GM12875 (cell line): ENCODE measurements around the gene HOXC5.

Experiments
- H3K4me3 ChIP-seq: one replicate; pipeline ENCODE4 v1.5.1; 2011; ENCODE audit warnings: low read depth, low read length, control low read depth
- CTCF ChIP-seq: IDR thresholded peaks from 2 replicates; pipeline ENCODE4 v1.5.1; 2011; ENCODE audit warnings: low read depth, mild to moderate bottlenecking, control low read depth, inconsistent platforms, low read length, moderate library complexity, borderline replicate concordance; ENCODE audit not compliant: insufficient read depth

HOXC5 gene

GRCh38 chr12:54004841-54005530 lies 27.9 kb upstream of the HOXC5 start:
- no peak for TF ChIP-seq CTCF
- H3K4me3 ChIP-seq = no peak overlapping the region

GRCh38 chr12:54005531-54005852 lies 27.4 kb upstream of the HOXC5 start:
- no peak for TF ChIP-seq CTCF
- no peak overlapping the region for H3K4me3 ChIP-seq

GRCh38 chr12:54005853-54006558 lies 26.8 kb upstream of the HOXC5 start:
- no peak overlapping the region for H3K4me3 ChIP-seq

GRCh38 chr12:54006559-54007220 lies 26.2 kb upstream of the HOXC5 start:
- no peak for TF ChIP-seq CTCF
- H3K4me3 ChIP-seq = no peak overlapping the region

More at GRCh38 chr12:54005853-54006558, 26.8 kb upstream of the HOXC5 start:
- peak; percentile 80 for TF ChIP-seq CTCF

GRCh38 chr12:54007538-54008259 lies 25.2 kb upstream of the HOXC5 start:
- TF ChIP-seq CTCF = no peak

GRCh38 chr12:54008260-54008552 lies 24.6 kb upstream of the HOXC5 start:
- TF ChIP-seq CTCF = no peak
- no peak overlapping the region for H3K4me3 ChIP-seq

More at GRCh38 chr12:54007538-54008259, 25.2 kb upstream of the HOXC5 start:
- H3K4me3 ChIP-seq = no peak overlapping the region
